22Rv1 (cell line): Measurements from ENCODE around the gene NKD1.

Experiments
- CTCF ChIP-seq: fragments of 450-650 bp; IDR thresholded peaks from 2 replicates; pipeline ENCODE4 v1.5.1; 2017; ENCODE audit warnings: mild to moderate bottlenecking
- ZFX ChIP-seq: fragments of 450-650 bp; IDR thresholded peaks from 2 replicates; pipeline ENCODE4 v1.6.1; 2017; ENCODE audit warnings: antibody characterized with exemption, borderline replicate concordance

GRCh38 chr16:50501986-50502615 is 46.1 kb upstream of the NKD1 start:
- no peak for TF ChIP-seq CTCF
- no peak for TF ChIP-seq ZFX
